Motor neuron (in vitro differentiated cells): ENCODE measurements around the gene TMEM26. TPM values are rescaled to one million over a fixed set of nuclear protein-coding genes. Genes with fewer than 3 reads are reported as not detected.

Experiments
- ATAC-seq, 8 experiments: fragments of 200-7000 bp; cut with Tn5 transposase; replicated peaks in 6 of 8; 2 replicates each; pipeline ENCODE4 v1.8.0; 2021; ENCODE audit warnings: mild to moderate bottlenecking in 8 of 8, moderate library complexity in 8 of 8
- H3K27ac ChIP-seq, 2 donors: fragments of 250-450 bp; sonication (Bioruptor Pico); 2 replicates each; pipeline ENCODE4 v1.9.0; 2021; ENCODE audit warnings: antibody characterized with exemption in 2 of 2, mild to moderate bottlenecking in 2 of 2, moderate library complexity in 1 of 2
- H3K4me1 ChIP-seq, 2 donors: fragments of 250-450 bp; sonication (Bioruptor Pico); replicated peaks in 1 of 2; 2 replicates each; pipeline ENCODE4 v1.6.1; 2021; ENCODE audit warnings: antibody characterized with exemption in 2 of 2, mild to moderate bottlenecking in 2 of 2, moderate library complexity in 1 of 2
- H3K4me3 ChIP-seq, 5 donors: fragments of 250-450 bp; sonication (Bioruptor Pico); 2 replicates each; pipeline ENCODE4 v1.9.0; 2021; ENCODE audit warnings: antibody characterized with exemption in 5 of 5, mild to moderate bottlenecking in 5 of 5, moderate library complexity in 4 of 5
- WGBS, 10 experiments: fragments of 450-650 bp; shearing (Covaris generic); methylation state at CpG; one replicate each; pipeline ENCODE4 v1.0.0; 2022; 5-methylcytosine and 5-hydroxymethylcytosine counted together
- in situ Hi-C, 9 experiments: fragments of 400-800 bp; cut with MboI; loops; one replicate each; pipeline ENCODE4 v1.15.0; 2021; ENCODE audit warnings: low sequenced_read_pairs in 9 of 9, low pct_unique_long_range_greater_than_20kb in 2 of 9; ENCODE audit not compliant: unreplicated experiment in 9 of 9
- total RNA-seq, 8 experiments: library from RNA; unstranded; fragments of 300-600 nt; gene quantifications; 2 replicates each; pipeline versions ENCODE4 v1.2.3 to v1.2.4, GENCODE V29; 2022

TMEM26 gene
- 1 to 10 TPM in 2 of 8 experiments, under 1 TPM in 6; 0.04 to 1.8 (median 0.48) TPM for total RNA-seq

DNA sequence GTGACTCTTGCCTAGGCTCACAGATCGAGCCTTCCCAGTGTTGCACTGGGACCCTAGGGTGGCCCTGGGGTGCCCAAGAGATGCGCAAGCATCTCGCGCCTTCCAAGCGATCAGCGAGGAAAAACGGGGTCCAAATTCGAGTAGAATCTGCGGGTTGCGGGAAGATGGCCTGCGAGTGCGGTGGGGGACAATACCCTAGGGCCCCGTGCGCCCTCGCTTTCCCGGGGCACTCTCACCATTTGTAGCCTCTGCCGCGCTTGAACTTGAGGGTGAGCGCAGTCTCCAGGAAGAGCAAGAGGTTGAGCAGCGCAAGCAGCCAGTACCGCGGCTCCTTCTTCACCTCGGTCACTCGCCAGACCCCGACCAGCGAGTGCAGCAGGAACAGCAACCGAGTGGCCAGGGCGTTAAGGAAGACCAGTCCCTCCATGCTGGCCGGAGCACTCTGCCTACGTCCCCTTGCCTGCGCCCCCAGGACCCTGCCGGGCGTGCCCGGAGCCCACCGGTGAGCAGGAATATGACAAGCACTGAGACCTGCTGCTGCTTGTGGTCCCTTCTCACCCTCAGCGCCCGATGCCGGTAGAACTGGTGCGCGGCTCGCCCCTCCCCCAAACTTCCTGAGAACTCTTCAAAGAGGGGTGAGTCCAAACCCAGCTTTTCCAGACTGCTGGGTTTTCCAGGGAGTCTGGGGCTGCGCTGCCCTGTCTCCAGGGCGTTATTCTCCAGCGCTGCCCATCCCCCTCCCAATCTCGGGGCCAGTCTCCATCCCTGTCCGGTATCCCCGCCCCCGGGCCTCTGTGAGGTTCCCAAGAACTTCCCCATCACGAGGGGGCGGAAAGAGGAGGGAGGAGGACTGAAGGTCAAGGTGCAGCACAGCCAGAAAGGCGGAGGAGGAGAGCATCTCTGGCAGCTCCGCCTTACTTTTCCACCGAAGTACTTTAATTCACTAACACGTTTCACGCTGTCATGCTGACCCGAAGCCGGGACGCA lies at the start of gene TMEM26:
Gene TMEM26 (minus strand): TSS at position 727 of the 987 bp plus-strand sequence. CDS start 300 bp downstream, at position 427.
- peak; percentile 79 to 88 (median 83) for ATAC-seq
- in situ Hi-C loops = no loop called here
- 0 to 20% (median 2%) methylated on average over 1 to 32 of the region's 58 CpGs; no CpG with 5 or more reads in 3 of the 10 experiments for WGBS, 10 experiments
- Histone ChIP-seq H3K4me1 (no peaks in the 10 kb centered on the region), H3K4me3 (peak within 1 kb of the TSS; percentile 29 to 47 (median 44)), H3K27ac (no peak within 1 kb of the TSS)

DNA sequence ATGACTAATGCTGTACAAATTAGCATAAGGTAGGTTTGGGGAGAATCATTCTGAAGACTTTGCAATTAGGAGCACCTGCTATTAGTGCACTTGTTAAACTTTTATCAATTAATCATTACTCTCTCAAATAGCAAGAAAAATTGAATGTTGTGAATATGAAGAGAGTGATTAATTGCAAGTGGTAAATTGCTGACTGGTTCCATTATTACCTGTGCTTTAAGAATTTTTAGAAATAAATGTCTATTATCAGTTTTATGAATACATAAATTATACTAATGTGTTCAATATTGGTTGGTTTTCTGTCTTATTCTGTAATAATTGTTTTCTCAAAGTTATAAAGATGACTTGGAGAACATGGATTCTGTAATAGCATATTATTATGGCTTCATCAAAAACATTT lies 47.3 kb upstream of the TMEM26 start:
- no peak overlapping the region for H3K27ac ChIP-seq
- no peak overlapping the region for H3K4me3 ChIP-seq
- ATAC-seq = no peak
- H3K4me1 ChIP-seq = no peaks in the 10 kb centered on the region
- in situ Hi-C loops = no loop called here

DNA sequence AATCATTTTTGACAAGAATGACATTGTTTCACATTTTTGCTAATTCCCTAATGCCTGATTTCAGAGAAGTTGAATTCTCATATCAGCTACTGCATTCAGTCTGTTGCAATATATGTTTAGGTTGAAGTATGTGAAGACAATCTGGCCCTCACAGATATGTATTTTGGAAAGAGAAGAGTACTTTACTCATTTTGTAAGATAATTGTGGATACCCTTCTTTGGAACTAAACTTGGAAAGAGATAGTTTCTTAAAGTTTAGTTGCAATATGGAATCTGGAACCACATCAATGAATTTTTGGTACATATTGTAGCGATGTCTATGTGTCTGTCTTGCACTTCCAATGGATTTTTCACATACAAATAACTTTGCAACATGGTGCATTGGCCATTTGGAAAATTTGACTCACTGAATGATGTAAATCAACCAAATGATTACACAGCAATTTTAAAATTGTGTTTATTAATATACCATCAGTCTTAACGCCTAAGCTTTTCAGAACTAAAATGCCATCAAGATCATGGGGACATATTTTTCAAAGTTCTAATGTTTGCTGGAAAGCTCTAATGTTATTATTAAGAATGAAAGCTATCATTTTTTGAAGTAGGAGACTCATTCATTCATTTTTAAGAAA lies 39.3 kb upstream of the TMEM26 start:
- in situ Hi-C loops = no loop called here
- no peak for ATAC-seq
- H3K4me1 ChIP-seq = no peaks in the 10 kb centered on the region
- no peak overlapping the region for H3K4me3 ChIP-seq
- H3K27ac ChIP-seq = no peak overlapping the region
- 75 to 100% (median 100%) methylated on average over 1 to 2 of the region's 2 CpGs for WGBS, 10 experiments

DNA sequence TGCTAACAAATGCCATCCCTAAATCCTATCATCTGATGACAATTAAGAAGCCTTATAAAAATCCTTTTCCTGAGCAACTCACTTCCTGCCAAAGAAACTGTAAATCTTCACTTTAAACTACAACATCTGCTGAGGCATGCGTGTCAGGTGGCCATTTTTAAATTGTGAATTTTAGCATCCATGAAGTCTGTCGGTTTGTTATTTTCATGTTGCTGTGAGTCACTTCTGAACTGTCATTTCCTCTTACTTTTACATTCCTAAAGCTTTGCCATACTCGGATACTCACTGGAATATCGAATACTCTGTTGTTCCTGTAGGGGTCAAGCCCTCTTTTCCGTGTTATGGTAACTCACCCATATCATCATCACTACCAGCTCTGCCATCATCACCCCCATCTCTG lies 34.3 kb upstream of the TMEM26 start:
- Histone ChIP-seq H3K4me3 (no peak overlapping the region), H3K27ac (no peak overlapping the region), H3K4me1 (no peaks in the 10 kb centered on the region)
- 4 to 100% (median 70%) methylated on average over 2 to 5 of the region's 5 CpGs; no CpG with 5 or more reads in 2 of the 10 experiments for WGBS, 10 experiments
- ATAC-seq = peak in 2 of 8 experiments; percentile 70 to 80
- in situ Hi-C loops = no loop called here

DNA sequence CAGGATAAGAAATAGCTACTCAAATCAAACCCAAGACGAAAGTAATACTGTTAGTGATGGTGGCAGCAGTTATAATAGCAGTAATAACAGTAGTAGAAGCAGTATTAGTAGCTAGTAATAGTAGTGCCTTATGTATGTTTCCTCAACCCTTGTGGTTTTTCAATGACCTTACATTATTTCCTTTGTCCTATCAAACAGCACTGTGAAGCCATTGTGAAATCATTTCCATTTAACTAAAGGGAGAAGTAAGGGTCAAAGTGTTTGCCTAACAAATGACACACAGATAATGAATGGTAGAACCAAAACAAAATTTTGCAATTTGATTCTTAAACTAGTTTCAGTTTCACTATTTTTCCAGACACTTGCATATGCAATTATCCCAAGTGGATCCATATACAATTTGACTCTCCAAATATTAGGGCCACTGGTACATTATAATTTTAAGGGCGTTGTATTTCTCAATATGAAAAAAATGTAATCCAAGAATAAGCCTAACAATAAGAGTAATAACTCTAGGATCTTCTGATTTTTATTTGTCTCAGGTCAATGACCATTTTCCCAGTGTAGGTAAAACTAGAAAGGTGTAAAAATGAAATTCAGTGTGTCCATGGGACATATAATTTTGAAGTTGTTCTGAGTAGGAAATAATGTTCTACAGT lies 33.7 kb upstream of the TMEM26 start:
- in situ Hi-C loops = no loop called here
- 14 to 100% (median 83%) methylated on average over 1 to 2 of the region's 2 CpGs for WGBS, 10 experiments
- H3K4me3 ChIP-seq = no peak overlapping the region
- H3K4me1 ChIP-seq = no peaks in the 10 kb centered on the region
- no peak overlapping the region for H3K27ac ChIP-seq
- ATAC-seq = peak in 1 of 8 experiments; percentile 32

DNA sequence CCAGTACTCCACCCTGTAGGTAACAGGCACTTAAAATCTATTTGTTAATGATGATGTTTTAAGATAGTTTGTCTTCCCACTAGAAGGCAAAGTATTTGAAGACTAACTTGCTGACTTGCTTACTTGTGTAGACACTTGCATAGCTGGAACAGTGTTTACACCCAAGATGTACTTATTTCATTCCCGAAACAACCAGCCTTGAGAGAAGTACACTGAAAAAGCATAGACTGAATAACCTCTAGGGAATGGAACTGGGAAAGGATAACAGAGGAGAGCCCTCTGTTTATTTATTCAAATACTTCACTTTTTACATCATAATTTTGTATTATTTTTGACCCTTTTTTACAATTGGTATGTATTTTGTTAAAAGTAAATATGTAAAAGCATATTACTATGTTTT lies 33.1 kb upstream of the TMEM26 start:
- Histone ChIP-seq H3K4me3 (no peak overlapping the region), H3K4me1 (no peaks in the 10 kb centered on the region), H3K27ac (no peak overlapping the region)
- in situ Hi-C loops = no loop called here
- WGBS, 10 experiments = 57 to 100% (median 94%) methylated on average over 1 of the region's 1 CpG; no CpG with 5 or more reads in 4 of the 10 experiments
- no peak for ATAC-seq

DNA sequence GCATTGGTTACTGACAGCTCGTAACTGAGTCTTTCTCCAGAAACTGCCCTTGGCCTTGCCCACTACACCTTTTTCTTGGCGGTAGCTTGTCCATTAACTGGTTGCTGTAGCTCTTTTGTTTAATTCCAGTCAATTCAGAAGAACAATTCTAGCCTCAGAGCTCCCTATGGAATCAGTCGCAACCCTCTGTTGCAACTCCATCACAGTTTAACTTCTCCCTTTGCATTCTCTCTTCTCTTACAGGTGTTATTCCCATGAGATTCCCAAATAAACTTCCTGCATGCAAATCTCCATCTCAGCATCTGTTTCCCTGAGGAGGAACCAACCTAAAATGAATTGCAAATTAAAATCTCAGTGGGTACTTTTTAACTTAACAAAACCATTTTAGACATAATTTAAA lies 28.4 kb upstream of the TMEM26 start:
- H3K4me1 ChIP-seq = no peaks in the 10 kb centered on the region
- ATAC-seq = no peak
- H3K27ac ChIP-seq = no peak overlapping the region
- 34 to 100% (median 63%) methylated on average over 1 to 3 of the region's 3 CpGs; no CpG with 5 or more reads in 1 of the 10 experiments for WGBS, 10 experiments
- no peak overlapping the region for H3K4me3 ChIP-seq
- in situ Hi-C loops = no loop called here

DNA sequence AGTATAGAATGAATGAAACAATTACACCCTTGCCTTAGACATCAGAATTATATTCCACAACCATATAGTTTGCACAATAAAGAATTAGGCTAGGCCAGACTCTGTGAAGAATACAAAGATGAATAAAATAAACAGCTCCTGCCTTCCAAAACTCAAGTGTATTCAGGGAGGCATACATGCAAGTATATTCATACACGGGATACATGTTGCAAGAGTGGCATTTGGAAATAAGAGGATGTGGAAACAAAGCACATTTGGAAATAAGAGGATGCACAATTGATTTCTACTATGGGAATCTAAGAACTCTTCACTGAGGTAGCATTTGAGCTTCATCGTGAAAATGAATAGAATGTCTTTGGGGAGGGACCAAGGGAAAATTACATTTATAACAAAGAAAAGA lies 27.0 kb upstream of the TMEM26 start:
- in situ Hi-C loops = no loop called here
- Histone ChIP-seq H3K4me3 (no peak overlapping the region), H3K4me1 (peaks cover 0 to 8% of the 10 kb centered on the region in 2 donors), H3K27ac (no peak overlapping the region)
- peak in 1 of 8 experiments; percentile 67 for ATAC-seq
- 0 to 100% (median 65%) methylated on average over 1 to 2 of the region's 2 CpGs for WGBS, 10 experiments

DNA sequence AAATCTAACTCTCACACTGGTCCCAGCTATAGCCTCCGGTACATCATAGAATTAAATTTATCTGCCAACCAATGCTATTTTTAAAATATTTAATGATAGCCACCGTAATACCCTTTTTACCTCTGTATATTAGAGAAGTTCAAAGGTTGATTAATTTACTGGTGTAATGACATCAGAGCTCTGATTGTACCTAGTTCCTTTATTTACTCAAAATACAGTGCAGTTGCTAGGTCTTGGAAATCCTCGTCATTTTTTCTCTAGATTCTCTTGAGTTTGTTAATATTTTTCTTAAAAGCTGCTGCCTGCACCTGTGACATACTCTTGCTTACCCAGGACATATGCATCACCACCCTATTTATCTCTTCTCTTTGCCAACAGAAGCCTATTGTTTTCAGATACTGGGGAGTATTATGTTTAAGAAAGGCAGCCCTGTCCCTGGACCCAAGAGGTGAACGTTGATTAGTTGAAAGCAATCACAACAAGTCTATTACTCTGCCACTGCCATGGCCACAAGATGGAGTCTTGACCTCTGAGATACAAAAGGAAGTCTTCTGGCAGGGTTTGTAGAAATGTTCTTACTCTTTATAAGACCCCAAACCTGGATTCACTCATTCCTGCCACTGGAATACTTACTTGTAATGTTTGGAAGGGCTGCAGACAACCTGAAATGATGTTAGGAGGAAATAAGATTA lies 25.6 kb upstream of the TMEM26 start:
- Histone ChIP-seq H3K4me1 (peaks cover 0 to 9% of the 10 kb centered on the region in 2 donors), H3K4me3 (no peak overlapping the region), H3K27ac (no peak overlapping the region)
- in situ Hi-C loops = no loop called here
- no peak for ATAC-seq
- 71 to 96% (median 92%) methylated on average over 1 to 4 of the region's 4 CpGs for WGBS, 10 experiments

DNA sequence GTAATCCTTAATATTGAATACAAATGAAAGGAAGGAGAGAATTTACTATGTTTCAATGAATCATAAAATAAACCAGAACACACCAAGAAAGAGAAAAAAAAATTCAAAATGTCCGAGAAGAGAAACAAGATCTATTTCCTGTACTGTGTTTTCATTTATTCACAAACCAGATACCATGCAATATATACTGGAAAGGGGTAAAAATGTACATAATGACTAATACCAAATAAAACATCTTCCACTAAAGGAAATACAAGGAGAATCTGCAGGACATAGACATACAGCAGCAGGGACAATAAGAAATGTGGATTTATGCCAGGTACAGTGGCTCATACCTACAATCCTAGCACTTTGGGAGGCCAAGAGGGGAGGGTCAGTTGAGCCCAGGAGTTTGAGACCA lies 24.3 kb upstream of the TMEM26 start:
- no peak for ATAC-seq
- WGBS, 10 experiments = 0 to 88% (median 68%) methylated on average over 1 of the region's 1 CpG; no CpG with 5 or more reads in 2 of the 10 experiments
- Histone ChIP-seq H3K27ac (no peak overlapping the region), H3K4me3 (no peak overlapping the region), H3K4me1 (peaks cover 0 to 9% of the 10 kb centered on the region in 2 donors)
- in situ Hi-C loops = no loop called here

DNA sequence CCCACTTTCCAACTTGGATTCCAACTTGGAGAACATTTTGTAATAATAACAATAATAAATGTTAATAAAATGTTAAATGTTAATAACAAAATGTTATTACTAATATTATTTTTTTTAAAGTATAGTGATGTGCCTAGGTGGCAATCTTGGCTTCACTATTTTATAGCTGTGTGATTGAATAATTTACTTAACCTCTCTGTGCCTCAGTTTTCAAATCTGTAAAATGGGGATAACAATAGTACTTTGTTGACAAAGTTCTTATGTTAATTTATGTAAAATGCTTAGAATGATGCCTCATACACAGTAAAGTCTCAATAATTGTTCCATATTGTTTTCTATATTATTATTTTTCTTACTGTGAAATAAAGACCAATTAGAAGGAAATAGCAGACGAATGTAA lies 23.3 kb upstream of the TMEM26 start:
- WGBS, 10 experiments = 50 to 100% (median 97%) methylated on average over 1 of the region's 1 CpG; no CpG with 5 or more reads in 2 of the 10 experiments
- Histone ChIP-seq H3K4me1 (peaks cover 0 to 9% of the 10 kb centered on the region in 2 donors), H3K4me3 (no peak overlapping the region), H3K27ac (no peak overlapping the region)
- in situ Hi-C loops = no loop called here
- no peak for ATAC-seq

DNA sequence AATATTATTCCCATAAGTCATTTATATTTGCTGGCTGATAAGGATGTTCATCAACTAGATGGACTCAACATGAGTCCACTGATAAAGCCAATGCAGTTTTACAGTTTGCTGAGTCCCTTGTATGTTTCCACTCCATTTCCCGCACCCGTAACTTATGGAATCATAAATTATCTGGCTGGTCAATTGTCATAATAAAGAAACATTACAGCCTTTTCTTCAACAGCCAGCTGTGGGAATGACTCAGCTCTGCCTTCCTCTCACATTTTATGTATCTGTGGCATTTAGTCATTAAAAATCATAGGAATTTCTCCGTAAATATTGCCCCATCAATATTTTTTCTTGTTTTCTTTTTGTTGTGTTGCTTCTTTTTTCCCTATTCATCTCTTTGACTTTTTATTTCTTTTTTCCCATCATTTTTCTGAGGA lies 22.3 kb upstream of the TMEM26 start:
- 42 to 80% (median 57%) methylated on average over 1 to 3 of the region's 3 CpGs for WGBS, 10 experiments
- Histone ChIP-seq H3K4me3 (no peak overlapping the region), H3K27ac (no peak overlapping the region), H3K4me1 (peaks cover 0 to 9% of the 10 kb centered on the region in 2 donors)
- ATAC-seq = peak in 5 of 8 experiments; percentile 83 to 97 (median 93)
- in situ Hi-C loops = no loop called here
